Measurements from ENCODE around the gene AVPR1B.

The AVPR1B gene

GRCh38 chr1:206106328-206107167, 10.6 kb downstream of the AVPR1B start:
- no peak for TF ChIP-seq ZNF274 (IDR thresholded peaks at IDR 0.05; ENCODE audit: low read depth, low read length)
- no peak overlapping the region for H3K4me3 ChIP-seq (ENCODE audit: low read length)

GRCh38 chr1:206105464-206105995, 11.7 kb downstream of the AVPR1B start:
- TF ChIP-seq ZNF274 (IDR thresholded peaks at IDR 0.05; ENCODE audit: low read depth, low read length), result no peak
- H3K4me3 ChIP-seq (ENCODE audit: low read length), result no peak overlapping the region

- TF ChIP-seq ZNF274 (IDR thresholded peaks at IDR 0.05; ENCODE audit: low read depth, low read length), result no peak
- no peak overlapping the region for H3K4me3 ChIP-seq (ENCODE audit: low read length)
Observed at GRCh38 chr1:206103979-206104378, 13.2 kb downstream of the AVPR1B start.

DNA sequence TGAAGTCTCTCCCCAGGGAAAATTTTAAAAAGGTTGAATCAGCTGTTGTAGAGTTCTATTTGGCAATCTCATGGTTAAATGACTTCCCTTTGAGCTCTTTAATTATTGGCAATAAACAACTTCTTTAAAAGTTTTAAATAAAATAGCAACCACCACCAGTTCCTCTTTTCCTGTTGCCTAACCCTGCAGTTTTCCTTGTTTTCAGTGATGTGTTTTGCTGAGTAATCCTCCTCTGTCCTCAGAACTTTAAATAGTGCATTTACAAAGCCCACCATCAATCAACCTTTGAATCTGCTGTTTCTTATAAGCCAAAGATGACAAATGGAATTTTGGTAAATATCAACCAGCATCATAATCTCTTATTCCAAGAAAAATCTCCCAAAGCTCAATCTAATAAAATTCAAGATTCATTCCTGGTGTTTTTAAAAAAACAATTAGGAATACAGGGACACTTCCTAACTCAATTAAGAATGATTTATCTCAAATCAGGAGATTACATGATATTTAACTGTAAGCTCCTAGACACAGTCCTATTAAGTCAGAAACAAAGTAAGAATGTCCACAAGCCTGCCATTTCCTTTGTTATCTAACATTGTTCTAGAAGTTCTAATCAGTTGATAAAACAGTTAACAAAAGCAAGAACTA, 14.8 kb downstream of the AVPR1B start:
- no peak overlapping the region for H3K4me3 ChIP-seq (ENCODE audit: low read length)
- no peak for TF ChIP-seq ZNF274 (IDR thresholded peaks at IDR 0.05; ENCODE audit: low read depth, low read length)

GRCh38 chr1:206101351-206102045, 15.7 kb downstream of the AVPR1B start:
- no peak overlapping the region for H3K4me3 ChIP-seq (ENCODE audit: low read length)
- no peak for TF ChIP-seq ZNF274 (IDR thresholded peaks at IDR 0.05; ENCODE audit: low read depth, low read length)

GRCh38 chr1:206100226-206100815, 16.9 kb downstream of the AVPR1B start:
- H3K4me3 ChIP-seq (ENCODE audit: low read length), result no peak overlapping the region
- TF ChIP-seq ZNF274 (IDR thresholded peaks at IDR 0.05; ENCODE audit: low read depth, low read length), result no peak

GRCh38 chr1:206098242-206098919, 18.8 kb downstream of the AVPR1B start:
- H3K4me3 ChIP-seq (ENCODE audit: low read length), result no peak overlapping the region
- no peak for TF ChIP-seq ZNF274 (IDR thresholded peaks at IDR 0.05; ENCODE audit: low read depth, low read length)

GRCh38 chr1:206097381-206097780, 19.8 kb downstream of the AVPR1B start:
- H3K4me3 ChIP-seq (ENCODE audit: low read length), result no peak overlapping the region
- no peak for TF ChIP-seq ZNF274 (IDR thresholded peaks at IDR 0.05; ENCODE audit: low read depth, low read length)

DNA sequence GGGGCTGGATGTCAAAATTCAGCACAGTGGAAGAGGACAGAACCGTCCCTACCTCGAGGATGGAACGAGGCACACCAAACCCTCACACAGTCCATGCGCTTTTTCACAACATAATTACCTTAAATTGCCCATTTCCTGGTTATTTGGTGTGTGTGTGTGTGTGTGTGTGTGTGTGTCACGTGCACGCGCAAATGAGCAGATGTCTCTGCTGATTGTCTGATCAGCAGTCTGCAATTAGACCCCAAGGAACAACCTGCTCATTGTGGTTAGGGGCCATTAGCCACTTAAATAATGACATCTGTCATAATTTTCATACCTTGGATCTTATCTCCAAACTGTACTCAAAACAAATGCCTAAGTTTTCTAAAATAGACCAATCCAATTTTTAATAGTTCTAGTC, 23.2 kb downstream of the AVPR1B start:
- TF ChIP-seq ZNF274 (IDR thresholded peaks at IDR 0.05; ENCODE audit: low read depth, low read length), result no peak
- no peak overlapping the region for H3K4me3 ChIP-seq (ENCODE audit: low read length)

- TF ChIP-seq ZNF274 (IDR thresholded peaks at IDR 0.05; ENCODE audit: low read depth, low read length), result no peak
- H3K4me3 ChIP-seq (ENCODE audit: low read length), result no peak overlapping the region
Observed at GRCh38 chr1:206089341-206089740, 27.8 kb downstream of the AVPR1B start.

DNA sequence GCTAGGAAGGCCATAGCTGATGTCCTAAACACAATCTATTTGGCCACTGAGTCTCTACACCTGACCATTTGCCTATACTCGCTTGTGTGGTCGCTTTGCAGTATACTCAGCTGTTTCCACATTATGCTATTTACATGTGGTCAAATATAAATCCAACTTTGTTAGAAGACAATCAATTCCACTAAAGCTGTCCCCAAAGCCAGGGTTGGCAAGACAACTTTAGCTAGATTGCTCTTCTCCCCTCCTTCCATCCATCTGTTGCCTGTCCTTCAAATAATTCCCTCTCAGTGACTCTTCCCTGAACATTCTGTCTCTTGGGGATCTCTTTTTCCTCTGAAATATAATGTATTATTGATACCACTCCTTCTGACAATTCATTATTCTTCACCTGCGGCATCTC, 30.1 kb downstream of the AVPR1B start:
- no peak for TF ChIP-seq ZNF274 (IDR thresholded peaks at IDR 0.05; ENCODE audit: low read depth, low read length)
- no peak overlapping the region for H3K4me3 ChIP-seq (ENCODE audit: low read length)

GRCh38 chr1:206083750-206084149, 33.4 kb downstream of the AVPR1B start:
- no peak overlapping the region for H3K4me3 ChIP-seq (ENCODE audit: low read length)
- TF ChIP-seq ZNF274 (IDR thresholded peaks at IDR 0.05; ENCODE audit: low read depth, low read length), result no peak

DNA sequence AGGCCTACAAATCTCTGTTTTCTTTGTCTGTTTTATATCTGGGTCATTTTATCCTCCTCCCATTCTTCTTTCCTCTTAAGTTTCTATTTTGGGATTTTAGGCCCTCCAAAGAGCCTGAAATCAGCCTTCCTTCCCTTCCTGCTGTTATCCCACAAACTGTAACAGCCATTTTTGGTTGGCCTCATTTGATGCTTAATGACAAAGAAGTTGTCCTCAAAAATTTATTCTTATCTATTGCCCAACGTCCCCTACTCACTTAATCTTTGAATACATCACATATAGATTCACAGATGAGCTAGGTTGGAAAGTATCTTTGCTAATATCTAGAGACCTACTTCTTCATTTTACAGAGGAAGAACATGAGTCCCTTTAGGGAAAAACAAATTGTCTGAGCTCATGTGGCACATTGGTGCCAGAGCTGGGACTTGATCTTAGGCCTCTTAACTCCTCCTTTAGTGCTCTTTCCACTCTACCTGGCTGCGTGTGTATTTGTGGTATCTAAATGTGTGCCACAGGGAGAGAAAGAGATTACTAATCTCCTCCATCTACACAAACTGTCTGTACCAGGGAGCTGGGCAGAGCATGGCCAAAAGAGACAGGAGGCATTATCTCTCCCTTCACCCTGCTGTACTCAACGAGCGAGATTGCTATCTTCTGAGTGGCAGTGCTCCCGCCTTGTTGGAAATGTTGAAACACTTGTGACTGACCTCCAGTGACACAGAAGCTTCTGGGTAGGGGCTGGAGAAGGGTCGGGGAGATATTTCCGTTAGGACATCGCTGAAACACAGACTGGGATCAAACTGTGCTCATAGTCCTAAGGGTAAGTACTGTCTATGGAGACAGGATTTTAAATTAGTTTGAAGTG, 34.1 kb downstream of the AVPR1B start:
- TF ChIP-seq ZNF274 (IDR thresholded peaks at IDR 0.05; ENCODE audit: low read depth, low read length), result no peak
- no peak overlapping the region for H3K4me3 ChIP-seq (ENCODE audit: low read length)

Measured in GM08714 (cell line).